Medulla oblongata (tissue), 1 donor: Measurements from ENCODE around the gene GOLPH3.
"Not testable (repeated sequence)": the region's sequence is repeated elsewhere in the genome, so short reads cannot be mapped to it uniquely, and the experiment has no call there.

ENCODE experiments used
- DNase-seq: peaks from one replicate; pipeline ENCODE4 v3.0.0-alpha.2; 2015; ENCODE audit errors: extremely low spot score

Gene GOLPH3

GRCh38 chr5:32135086-32135485, 39.0 kb downstream of the GOLPH3 start:
- DNase-seq, result no peak

- DNase-seq, result no peak
Measured at GRCh38 chr5:32132757-32133156, 41.4 kb downstream of the GOLPH3 start.

GRCh38 chr5:32131604-32132003, 42.5 kb downstream of the GOLPH3 start:
- no peak for DNase-seq

GRCh38 chr5:32130865-32131264, 43.3 kb downstream of the GOLPH3 start:
- DNase-seq, result no peak

- DNase-seq, result no peak
Measured at GRCh38 chr5:32129074-32129598, 45.0 kb downstream of the GOLPH3 start.

- no peak for DNase-seq
Measured at GRCh38 chr5:32127711-32128110, 46.4 kb downstream of the GOLPH3 start.

- no peak for DNase-seq
Measured at GRCh38 chr5:32126691-32127090, 47.4 kb downstream of the GOLPH3 start.

GRCh38 chr5:32123889-32124676, 50.0 kb downstream of the GOLPH3 start:
- DNase-seq, result no peak

- peak; percentile 24 for DNase-seq
Measured at GRCh38 chr5:32123058-32123805, 50.9 kb downstream of the GOLPH3 start.

GRCh38 chr5:32118922-32119321, 55.2 kb downstream of the GOLPH3 start:
- not testable (repeated sequence) for DNase-seq

GRCh38 chr5:32116574-32117313, 57.4 kb downstream of the GOLPH3 start:
- DNase-seq, result no peak

GRCh38 chr5:32115985-32116384, 58.1 kb downstream of the GOLPH3 start:
- no peak for DNase-seq

GRCh38 chr5:32110111-32110696, 63.9 kb downstream of the GOLPH3 start:
- DNase-seq, result peak; percentile 27

GRCh38 chr5:32109236-32109635, 64.9 kb downstream of the GOLPH3 start:
- DNase-seq, result no peak

- DNase-seq, result no peak
Measured at GRCh38 chr5:32108167-32108566, 66.0 kb downstream of the GOLPH3 start.

GRCh38 chr5:32107291-32107690, 66.8 kb downstream of the GOLPH3 start:
- DNase-seq, result no peak

GRCh38 chr5:32103521-32103920, 70.6 kb downstream of the GOLPH3 start:
- DNase-seq, result no peak

GRCh38 chr5:32102254-32102986, 71.7 kb downstream of the GOLPH3 start:
- no peak for DNase-seq

GRCh38 chr5:32100691-32101302, 73.3 kb downstream of the GOLPH3 start:
- no peak for DNase-seq

GRCh38 chr5:32100230-32100629, 73.9 kb downstream of the GOLPH3 start:
- DNase-seq, result peak; percentile 76
